ENCODE data around the gene DISC1.

The DISC1 gene

GRCh38 chr1:231918239-231919015 lies 291.8 kb downstream of the DISC1 start:
- ATAC-seq, result peak; percentile 44
- TF ChIP-seq ARNTL (CRISPR knock-in tag; IDR thresholded peaks at IDR 0.05; ENCODE audit: borderline replicate concordance, low read depth) (no peak), OSR1 (CRISPR knock-in tag; IDR thresholded peaks at IDR 0.05) (no peak), ESRRG (CRISPR knock-in tag; IDR thresholded peaks at IDR 0.05) (no peak), ZFP3 (CRISPR knock-in tag; IDR thresholded peaks at IDR 0.05) (no peak), ISL1 (CRISPR knock-in tag; IDR thresholded peaks at IDR 0.05) (no peak), ZNF565 (CRISPR knock-in tag; conservative IDR thresholded peaks at IDR 0.05; ENCODE audit: low read depth) (no peak), TCF4 (CRISPR knock-in tag; IDR thresholded peaks at IDR 0.05; ENCODE audit: borderline replicate concordance) (no peak), RARB (CRISPR knock-in tag; IDR thresholded peaks at IDR 0.05) (no peak), GLIS3 (CRISPR knock-in tag; IDR thresholded peaks at IDR 0.05) (no peak)

- TF ChIP-seq ARNTL (CRISPR knock-in tag; IDR thresholded peaks at IDR 0.05; ENCODE audit: borderline replicate concordance, low read depth) (no peak), ESRRG (CRISPR knock-in tag; IDR thresholded peaks at IDR 0.05) (no peak), GLIS3 (CRISPR knock-in tag; IDR thresholded peaks at IDR 0.05) (no peak), ZNF565 (CRISPR knock-in tag; conservative IDR thresholded peaks at IDR 0.05; ENCODE audit: low read depth) (no peak), SNAI2 (CRISPR knock-in tag; IDR thresholded peaks at IDR 0.05) (no peak), ZFP30 (CRISPR knock-in tag; IDR thresholded peaks at IDR 0.05) (no peak), ZNF8 (CRISPR knock-in tag; IDR thresholded peaks at IDR 0.05) (no peak), ZC3H10 (CRISPR knock-in tag; IDR thresholded peaks at IDR 0.05) (no peak), ISL1 (CRISPR knock-in tag; IDR thresholded peaks at IDR 0.05) (no peak)
- peak; percentile 51 for ATAC-seq
Observed at GRCh38 chr1:231919239-231919885, 292.8 kb downstream of the DISC1 start.

- no peak for ATAC-seq
- no peak for TF ChIP-seq ZC3H10 (CRISPR knock-in tag; IDR thresholded peaks at IDR 0.05)
- TF ChIP-seq, protein P1, sequence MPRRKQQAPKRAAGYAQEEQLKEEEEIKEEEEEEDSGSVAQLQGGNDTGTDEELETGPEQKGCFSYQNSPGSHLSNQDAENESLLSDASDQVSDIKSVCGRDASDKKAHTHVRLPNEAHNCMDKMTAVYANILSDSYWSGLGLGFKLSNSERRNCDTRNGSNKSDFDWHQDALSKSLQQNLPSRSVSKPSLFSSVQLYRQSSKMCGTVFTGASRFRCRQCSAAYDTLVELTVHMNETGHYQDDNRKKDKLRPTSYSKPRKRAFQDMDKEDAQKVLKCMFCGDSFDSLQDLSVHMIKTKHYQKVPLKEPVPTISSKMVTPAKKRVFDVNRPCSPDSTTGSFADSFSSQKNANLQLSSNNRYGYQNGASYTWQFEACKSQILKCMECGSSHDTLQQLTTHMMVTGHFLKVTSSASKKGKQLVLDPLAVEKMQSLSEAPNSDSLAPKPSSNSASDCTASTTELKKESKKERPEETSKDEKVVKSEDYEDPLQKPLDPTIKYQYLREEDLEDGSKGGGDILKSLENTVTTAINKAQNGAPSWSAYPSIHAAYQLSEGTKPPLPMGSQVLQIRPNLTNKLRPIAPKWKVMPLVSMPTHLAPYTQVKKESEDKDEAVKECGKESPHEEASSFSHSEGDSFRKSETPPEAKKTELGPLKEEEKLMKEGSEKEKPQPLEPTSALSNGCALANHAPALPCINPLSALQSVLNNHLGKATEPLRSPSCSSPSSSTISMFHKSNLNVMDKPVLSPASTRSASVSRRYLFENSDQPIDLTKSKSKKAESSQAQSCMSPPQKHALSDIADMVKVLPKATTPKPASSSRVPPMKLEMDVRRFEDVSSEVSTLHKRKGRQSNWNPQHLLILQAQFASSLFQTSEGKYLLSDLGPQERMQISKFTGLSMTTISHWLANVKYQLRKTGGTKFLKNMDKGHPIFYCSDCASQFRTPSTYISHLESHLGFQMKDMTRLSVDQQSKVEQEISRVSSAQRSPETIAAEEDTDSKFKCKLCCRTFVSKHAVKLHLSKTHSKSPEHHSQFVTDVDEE (CRISPR knock-in tag; IDR thresholded peaks at IDR 0.05), result 0 out of 2 replicates have a peak, but pooled peaks have one; percentile 21
Observed at GRCh38 chr1:231919886-231920285, 293.3 kb downstream of the DISC1 start.

GRCh38 chr1:231921646-231922345 lies 295.2 kb downstream of the DISC1 start:
- ATAC-seq, result no peak
- TF ChIP-seq CSRNP3 (CRISPR knock-in tag; IDR thresholded peaks at IDR 0.05) (no peak), ISL1 (CRISPR knock-in tag; IDR thresholded peaks at IDR 0.05) (no peak), ZNF565 (CRISPR knock-in tag; conservative IDR thresholded peaks at IDR 0.05; ENCODE audit: low read depth) (no peak), ZC3H10 (CRISPR knock-in tag; IDR thresholded peaks at IDR 0.05) (no peak), ARNTL (CRISPR knock-in tag; IDR thresholded peaks at IDR 0.05; ENCODE audit: borderline replicate concordance, low read depth) (no peak), CSDC2 (CRISPR knock-in tag; IDR thresholded peaks at IDR 0.05) (no peak), SNAI2 (CRISPR knock-in tag; IDR thresholded peaks at IDR 0.05) (no peak)
- TF ChIP-seq, protein P2, sequence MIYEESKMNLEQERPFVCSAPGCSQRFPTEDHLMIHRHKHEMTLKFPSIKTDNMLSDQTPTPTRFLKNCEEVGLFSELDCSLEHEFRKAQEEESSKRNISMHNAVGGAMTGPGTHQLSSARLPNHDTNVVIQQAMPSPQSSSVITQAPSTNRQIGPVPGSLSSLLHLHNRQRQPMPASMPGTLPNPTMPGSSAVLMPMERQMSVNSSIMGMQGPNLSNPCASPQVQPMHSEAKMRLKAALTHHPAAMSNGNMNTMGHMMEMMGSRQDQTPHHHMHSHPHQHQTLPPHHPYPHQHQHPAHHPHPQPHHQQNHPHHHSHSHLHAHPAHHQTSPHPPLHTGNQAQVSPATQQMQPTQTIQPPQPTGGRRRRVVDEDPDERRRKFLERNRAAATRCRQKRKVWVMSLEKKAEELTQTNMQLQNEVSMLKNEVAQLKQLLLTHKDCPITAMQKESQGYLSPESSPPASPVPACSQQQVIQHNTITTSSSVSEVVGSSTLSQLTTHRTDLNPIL (CRISPR knock-in tag; IDR thresholded peaks at IDR 0.05; ENCODE audit: low read depth), result no peak
- TF ChIP-seq, protein P3, sequence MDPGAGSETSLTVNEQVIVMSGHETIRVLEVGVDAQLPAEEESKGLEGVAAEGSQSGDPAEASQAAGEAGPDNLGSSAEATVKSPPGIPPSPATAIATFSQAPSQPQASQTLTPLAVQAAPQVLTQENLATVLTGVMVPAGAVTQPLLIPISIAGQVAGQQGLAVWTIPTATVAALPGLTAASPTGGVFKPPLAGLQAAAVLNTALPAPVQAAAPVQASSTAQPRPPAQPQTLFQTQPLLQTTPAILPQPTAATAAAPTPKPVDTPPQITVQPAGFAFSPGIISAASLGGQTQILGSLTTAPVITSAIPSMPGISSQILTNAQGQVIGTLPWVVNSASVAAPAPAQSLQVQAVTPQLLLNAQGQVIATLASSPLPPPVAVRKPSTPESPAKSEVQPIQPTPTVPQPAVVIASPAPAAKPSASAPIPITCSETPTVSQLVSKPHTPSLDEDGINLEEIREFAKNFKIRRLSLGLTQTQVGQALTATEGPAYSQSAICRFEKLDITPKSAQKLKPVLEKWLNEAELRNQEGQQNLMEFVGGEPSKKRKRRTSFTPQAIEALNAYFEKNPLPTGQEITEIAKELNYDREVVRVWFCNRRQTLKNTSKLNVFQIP (CRISPR knock-in tag; IDR thresholded peaks at IDR 0.05; ENCODE audit: borderline replicate concordance, low read depth), result no peak
- TF ChIP-seq, protein P1 (CRISPR knock-in tag; IDR thresholded peaks at IDR 0.05), result no peak
